NT2/D1 (cell line): ENCODE results near the gene DLAT.
"Not testable (repeated sequence)": the region's sequence is repeated elsewhere in the genome, so short reads cannot be mapped to it uniquely, and the experiment has no call there.

Source experiments
- DNase-seq: peaks from one replicate; pipeline ENCODE4 v3.0.0-alpha.2; 2011; ENCODE audit warnings: low read depth, low spot score
- H3K27me3 ChIP-seq: 2 replicates; pipeline ENCODE4 v1.6.0; 2011; ENCODE audit warnings: mild to moderate bottlenecking; ENCODE audit not compliant: insufficient read length, insufficient read depth
- H3K36me3 ChIP-seq: 2 replicates; pipeline ENCODE4 v1.6.1; 2011; ENCODE audit warnings: mild to moderate bottlenecking, low read length, mixed read lengths; ENCODE audit not compliant: insufficient read depth, insufficient read length
- H3K4me1 ChIP-seq: 2 replicates; pipeline ENCODE4 v1.5.1; 2011; ENCODE audit not compliant: insufficient read depth, insufficient read length
- H3K4me3 ChIP-seq: 2 replicates; pipeline ENCODE4 v1.5.1; 2011; ENCODE audit warnings: low read depth; ENCODE audit not compliant: insufficient read length
- H3K9ac ChIP-seq: 2 replicates; pipeline ENCODE4 v1.6.0; 2011; ENCODE audit warnings: low read depth; ENCODE audit not compliant: insufficient read length
- H3K9me3 ChIP-seq: 2 replicates; pipeline ENCODE4 v1.5.1; 2011; ENCODE audit warnings: mild to moderate bottlenecking, low read length; ENCODE audit not compliant: insufficient read depth
- SUZ12 ChIP-seq: IDR thresholded peaks from 2 replicates; pipeline ENCODE4 v1.6.1; 2011; ENCODE audit not compliant: insufficient read length, insufficient read depth; ENCODE audit errors: extremely low read depth
- YY1 ChIP-seq: IDR thresholded peaks from 2 replicates; pipeline ENCODE4 v1.6.1; 2011; ENCODE audit not compliant: insufficient read length, insufficient read depth
- ZNF274 ChIP-seq: IDR thresholded peaks from 2 replicates; pipeline ENCODE4 v1.6.1; 2011; ENCODE audit warnings: mild to moderate bottlenecking, low read depth, low read length

Gene DLAT

DNA sequence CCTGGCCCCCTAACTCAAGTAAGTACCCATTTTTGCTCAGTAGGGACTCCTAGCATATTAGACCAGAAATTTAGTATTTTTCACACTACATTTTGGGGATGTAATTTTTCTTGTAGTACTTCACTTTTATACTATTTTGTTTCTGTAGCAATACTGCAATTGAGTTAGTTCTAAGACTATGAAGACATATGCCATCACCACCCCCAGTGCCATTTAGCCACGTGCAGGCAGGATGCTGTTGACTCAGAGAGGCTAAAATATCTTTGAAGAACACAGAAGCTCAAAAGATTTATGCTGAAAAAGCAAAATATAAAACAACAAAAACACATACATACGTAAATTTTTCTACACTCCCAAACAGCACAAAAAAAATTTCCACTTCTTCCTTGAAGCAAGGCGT lies 29.1 kb upstream of the DLAT start:
- Histone ChIP-seq H3K9me3 (no peaks in the 10 kb centered on the region), H3K4me3 (no peak overlapping the region), H3K27me3 (no peaks in the 10 kb centered on the region), H3K36me3 (peaks cover 15% of the 10 kb centered on the region), H3K4me1 (no peaks in the 10 kb centered on the region), H3K9ac (no peak overlapping the region)
- TF ChIP-seq ZNF274: no peak
- no peak for TF ChIP-seq YY1
- no peak for TF ChIP-seq SUZ12
- no peak for DNase-seq

DNA sequence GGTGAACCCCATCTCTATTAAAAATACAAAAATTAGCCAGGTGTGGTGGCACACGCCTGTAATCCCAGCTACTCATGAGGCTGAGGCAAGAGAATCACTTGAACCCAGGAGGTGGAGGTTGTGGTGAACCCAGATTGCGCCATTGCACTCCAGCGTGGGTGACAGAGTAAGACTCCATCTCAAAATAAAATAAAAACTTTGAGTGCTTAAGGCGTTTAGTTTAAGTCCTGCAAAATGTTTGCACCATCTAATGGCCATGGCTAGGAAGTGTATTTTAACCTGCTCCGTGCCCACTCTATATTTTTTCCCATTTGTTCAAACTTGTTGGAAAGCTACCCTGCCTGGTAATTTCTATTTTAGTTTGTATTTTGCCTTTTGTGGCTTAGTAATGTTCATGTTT lies 28.5 kb upstream of the DLAT start:
- H3K36me3 ChIP-seq: peaks cover 15% of the 10 kb centered on the region
- not testable (repeated sequence) for H3K4me1 ChIP-seq, DNase-seq

DNA sequence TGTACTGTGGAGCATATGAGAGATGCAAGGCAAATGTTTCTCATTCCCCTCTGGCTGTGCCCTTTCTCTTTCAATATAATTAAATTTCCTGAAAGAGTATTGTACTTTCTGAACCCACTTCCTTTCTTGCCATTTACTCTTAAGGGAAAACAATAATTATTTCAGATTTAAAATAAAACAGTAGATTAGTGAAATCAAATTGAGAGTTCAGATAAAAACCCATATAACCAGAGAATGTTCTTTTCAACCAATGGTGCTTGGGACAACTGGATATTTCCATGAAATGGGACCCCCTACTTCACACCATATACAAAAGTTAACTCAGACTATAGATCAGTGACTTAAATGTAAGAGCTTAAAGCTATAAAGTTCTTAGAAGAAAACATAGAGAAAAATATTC lies 26.1 kb upstream of the DLAT start:
- no peak for TF ChIP-seq YY1
- TF ChIP-seq ZNF274: no peak
- no peak for TF ChIP-seq SUZ12
- H3K4me3 ChIP-seq: no peak overlapping the region
- H3K9me3 ChIP-seq: no peaks in the 10 kb centered on the region
- DNase-seq: no peak
- no peaks in the 10 kb centered on the region for H3K4me1 ChIP-seq
- no peaks in the 10 kb centered on the region for H3K27me3 ChIP-seq
- peaks cover 9% of the 10 kb centered on the region for H3K36me3 ChIP-seq
- H3K9ac ChIP-seq: no peak overlapping the region

More for the DNA sequence above, 28.5 kb upstream of the DLAT start:
- H3K9me3 ChIP-seq, H3K9ac ChIP-seq, H3K27me3 ChIP-seq, H3K4me3 ChIP-seq: not testable (repeated sequence)

DNA sequence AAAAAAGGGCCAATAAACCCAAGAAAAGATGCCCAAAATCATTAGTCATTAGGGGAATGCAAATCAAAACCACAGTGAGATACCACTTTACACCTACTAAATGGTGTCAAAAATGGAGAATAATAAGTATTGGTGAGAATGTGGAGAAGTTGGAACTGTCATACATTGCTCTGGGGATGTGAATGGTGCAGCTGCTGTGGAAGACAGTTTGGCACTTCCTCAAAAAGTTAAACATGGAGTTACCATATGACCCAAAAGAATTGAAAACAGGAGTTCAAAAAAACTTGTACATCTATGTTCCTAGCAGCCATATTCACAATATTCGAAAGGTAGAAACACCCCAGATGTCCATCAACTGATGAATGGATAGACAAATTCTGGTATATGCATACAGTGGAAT lies 24.5 kb upstream of the DLAT start:
- Histone ChIP-seq H3K36me3 (peaks cover 3% of the 10 kb centered on the region), H3K4me3 (no peak overlapping the region), H3K9me3 (no peaks in the 10 kb centered on the region), H3K4me1 (no peaks in the 10 kb centered on the region), H3K27me3 (no peaks in the 10 kb centered on the region), H3K9ac (no peak overlapping the region)
- TF ChIP-seq SUZ12: no peak
- DNase-seq: no peak

DNA sequence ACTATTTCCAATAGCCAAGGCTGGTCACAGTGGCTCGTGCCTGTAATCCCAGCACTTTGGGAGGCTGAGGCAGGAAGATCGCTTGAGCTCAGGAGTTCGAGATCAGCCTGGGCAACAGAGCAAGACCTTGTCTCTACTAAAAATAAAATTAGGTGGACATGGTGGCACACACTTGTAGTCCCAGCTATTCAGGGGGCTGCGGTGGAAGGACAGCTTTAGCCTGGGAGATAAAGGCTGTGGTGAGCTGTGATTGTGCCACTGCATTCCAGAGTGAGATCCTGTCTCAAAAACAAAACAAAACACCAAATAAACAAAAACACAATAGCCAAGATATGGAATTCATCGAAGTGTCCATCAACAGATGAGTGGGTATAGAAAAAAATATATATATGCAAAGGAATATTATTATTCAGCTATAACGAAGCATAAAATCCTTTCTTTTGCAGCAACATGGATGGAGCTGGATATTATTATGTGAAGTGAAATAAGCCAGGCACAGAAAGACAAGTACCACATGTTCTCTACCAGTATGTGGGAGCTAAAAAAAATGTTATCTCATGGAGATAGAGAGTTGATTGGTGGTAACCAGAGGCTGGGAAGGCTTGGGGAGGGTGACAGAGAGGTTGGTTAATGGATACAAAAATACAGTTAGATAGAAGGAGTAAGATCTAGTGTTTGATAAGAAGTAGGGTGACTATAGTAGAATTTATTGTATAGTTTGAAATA lies 22.6 kb upstream of the DLAT start:
- H3K4me1 ChIP-seq: no peaks in the 10 kb centered on the region
- no peaks in the 10 kb centered on the region for H3K36me3 ChIP-seq
- H3K4me3 ChIP-seq: no peak overlapping the region
- H3K9ac ChIP-seq: no peak overlapping the region
- TF ChIP-seq ZNF274 (no peak), SUZ12 (no peak), YY1 (no peak)
- no peaks in the 10 kb centered on the region for H3K27me3 ChIP-seq
- no peak for DNase-seq
- H3K9me3 ChIP-seq: no peaks in the 10 kb centered on the region

DNA sequence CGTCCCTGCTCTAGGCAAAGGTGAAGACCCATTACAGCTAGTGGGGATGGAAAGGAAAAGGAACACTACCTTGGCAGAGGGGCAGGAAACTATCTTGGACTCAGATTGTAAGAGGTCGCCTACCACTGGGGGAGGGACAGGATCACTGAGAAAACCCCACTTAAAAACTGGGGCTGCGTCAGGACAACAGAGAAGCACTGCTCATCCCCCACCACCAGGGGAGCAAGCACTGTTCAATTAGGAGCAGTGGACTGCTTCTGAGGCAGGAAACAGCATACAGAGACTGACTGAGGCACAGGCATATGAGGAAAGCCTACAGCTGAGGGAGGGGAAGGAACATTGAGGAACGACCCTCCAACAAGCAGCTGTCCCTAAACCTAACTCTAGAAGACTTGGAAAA lies 20.8 kb upstream of the DLAT start:
- Histone ChIP-seq H3K9me3 (no peaks in the 10 kb centered on the region), H3K4me1 (no peaks in the 10 kb centered on the region), H3K4me3 (no peak overlapping the region), H3K9ac (no peak overlapping the region), H3K27me3 (no peaks in the 10 kb centered on the region), H3K36me3 (no peaks in the 10 kb centered on the region)
- no peak for TF ChIP-seq ZNF274
- no peak for TF ChIP-seq YY1
- no peak for TF ChIP-seq SUZ12
- no peak for DNase-seq

DNA sequence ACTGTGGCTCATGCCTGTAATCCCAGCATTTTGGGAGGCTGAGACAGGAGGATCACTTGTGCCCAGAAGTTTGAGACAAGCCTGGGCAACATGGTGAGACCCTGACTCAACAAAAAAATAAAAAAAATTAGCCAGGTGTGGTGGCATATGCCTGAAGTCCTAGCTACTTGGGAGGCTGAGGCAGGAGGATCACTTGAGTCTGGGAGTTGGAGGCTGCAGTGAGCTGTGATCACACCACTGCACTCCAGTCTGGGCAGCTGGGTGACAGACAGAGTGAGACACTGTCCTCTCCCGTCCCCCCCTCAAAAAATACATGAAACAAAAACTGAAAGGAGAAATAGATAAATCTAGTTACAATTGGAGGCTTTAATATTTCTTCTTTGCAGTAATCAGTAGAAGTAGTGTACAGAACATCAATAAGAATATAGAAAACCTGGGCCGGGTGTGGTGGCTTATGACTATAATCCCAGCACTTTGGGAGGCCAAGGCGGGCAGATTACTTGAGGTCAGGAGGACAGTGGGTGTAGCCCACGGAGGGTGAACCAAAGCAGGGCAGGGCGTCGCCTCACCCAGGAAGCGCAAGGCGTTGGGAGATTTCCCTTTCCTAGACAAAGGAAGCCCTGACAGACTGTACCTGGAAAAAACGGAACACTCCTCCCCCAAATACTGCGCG lies 19.6 kb upstream of the DLAT start:
- no peaks in the 10 kb centered on the region for H3K9me3 ChIP-seq
- no peaks in the 10 kb centered on the region for H3K36me3 ChIP-seq
- TF ChIP-seq SUZ12 (no peak), YY1 (no peak), ZNF274 (no peak)
- DNase-seq: no peak
- H3K4me1 ChIP-seq: no peaks in the 10 kb centered on the region
- H3K27me3 ChIP-seq: no peaks in the 10 kb centered on the region
- no peak overlapping the region for H3K9ac ChIP-seq
- H3K4me3 ChIP-seq: no peak overlapping the region

DNA sequence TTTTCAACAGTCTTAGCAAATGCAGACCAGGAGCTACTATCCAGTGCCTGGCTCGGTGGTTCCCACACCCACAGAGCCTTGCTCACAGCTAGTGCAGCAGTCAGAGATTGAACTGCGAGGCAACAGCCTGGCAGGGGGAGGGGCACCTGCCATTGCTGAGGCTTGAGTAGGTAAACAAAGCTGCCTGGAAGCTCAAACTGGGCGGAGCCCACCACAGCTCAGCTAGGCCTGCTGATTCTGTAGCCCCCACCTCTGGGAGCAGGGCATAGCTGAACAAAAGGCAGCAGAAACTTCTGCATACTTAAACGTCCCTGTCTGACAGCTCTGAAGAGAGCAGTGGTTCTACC lies 19.1 kb upstream of the DLAT start:
- H3K4me3 ChIP-seq: not testable (repeated sequence)

DNA sequence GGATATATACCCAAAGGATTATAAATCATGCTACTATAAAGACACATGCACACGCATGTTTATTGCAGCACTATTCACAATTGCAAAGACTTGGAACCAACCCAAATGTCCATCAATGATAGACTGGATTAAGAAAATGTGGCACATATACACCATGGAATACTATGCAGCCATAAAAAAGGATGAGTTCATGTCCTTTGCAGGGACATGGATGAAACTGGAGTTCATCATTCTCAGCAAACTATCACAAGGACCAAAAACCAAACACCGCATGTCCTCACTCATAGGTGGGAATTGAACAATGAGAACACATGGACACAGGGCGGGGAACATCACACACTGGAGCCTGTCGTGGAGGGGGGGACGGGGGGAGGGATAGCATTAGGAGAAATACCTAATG lies 13.8 kb upstream of the DLAT start:
- not testable (repeated sequence) for H3K9ac ChIP-seq, H3K4me1 ChIP-seq, H3K4me3 ChIP-seq, DNase-seq, H3K9me3 ChIP-seq, H3K36me3 ChIP-seq, H3K27me3 ChIP-seq

More for the DNA sequence above, 19.1 kb upstream of the DLAT start:
- H3K27me3 ChIP-seq, H3K9ac ChIP-seq, H3K4me1 ChIP-seq, H3K36me3 ChIP-seq, H3K9me3 ChIP-seq, DNase-seq: not testable (repeated sequence)
